ENCODE data around the gene CAPN5.

Gene CAPN5

DNA sequence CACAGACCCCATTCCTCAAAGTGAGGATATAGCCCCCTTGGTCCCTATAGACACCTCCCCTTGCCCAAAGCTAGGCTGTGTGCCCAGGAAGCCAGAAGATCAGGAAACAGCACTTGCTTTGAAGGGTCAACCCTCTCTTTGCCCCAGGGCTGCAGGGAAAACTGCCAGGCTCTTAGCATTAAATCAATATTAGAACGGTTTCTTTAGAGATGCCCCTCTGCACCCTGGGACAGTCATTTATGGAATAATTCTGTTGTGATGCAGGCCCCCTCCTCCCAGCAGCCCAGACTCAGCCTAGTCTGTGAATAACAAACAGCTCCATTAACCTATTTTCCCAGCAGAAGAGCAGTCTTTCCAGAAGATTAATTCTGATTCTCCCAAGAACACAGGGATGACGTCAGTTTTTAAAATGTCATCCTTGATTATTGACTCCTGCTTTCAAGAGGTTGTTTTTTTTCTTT, 11.6 kb upstream of the CAPN5 start:
- no peak for ATAC-seq
- no peak for TF ChIP-seq BACH2 (CRISPR knock-in tag; IDR thresholded peaks at IDR 0.05; ENCODE audit: borderline replicate concordance)
- TF ChIP-seq RARB (CRISPR knock-in tag; IDR thresholded peaks at IDR 0.05): no peak
- no peak for TF ChIP-seq GLIS3 (CRISPR knock-in tag; IDR thresholded peaks at IDR 0.05)
- TF ChIP-seq, protein P1, sequence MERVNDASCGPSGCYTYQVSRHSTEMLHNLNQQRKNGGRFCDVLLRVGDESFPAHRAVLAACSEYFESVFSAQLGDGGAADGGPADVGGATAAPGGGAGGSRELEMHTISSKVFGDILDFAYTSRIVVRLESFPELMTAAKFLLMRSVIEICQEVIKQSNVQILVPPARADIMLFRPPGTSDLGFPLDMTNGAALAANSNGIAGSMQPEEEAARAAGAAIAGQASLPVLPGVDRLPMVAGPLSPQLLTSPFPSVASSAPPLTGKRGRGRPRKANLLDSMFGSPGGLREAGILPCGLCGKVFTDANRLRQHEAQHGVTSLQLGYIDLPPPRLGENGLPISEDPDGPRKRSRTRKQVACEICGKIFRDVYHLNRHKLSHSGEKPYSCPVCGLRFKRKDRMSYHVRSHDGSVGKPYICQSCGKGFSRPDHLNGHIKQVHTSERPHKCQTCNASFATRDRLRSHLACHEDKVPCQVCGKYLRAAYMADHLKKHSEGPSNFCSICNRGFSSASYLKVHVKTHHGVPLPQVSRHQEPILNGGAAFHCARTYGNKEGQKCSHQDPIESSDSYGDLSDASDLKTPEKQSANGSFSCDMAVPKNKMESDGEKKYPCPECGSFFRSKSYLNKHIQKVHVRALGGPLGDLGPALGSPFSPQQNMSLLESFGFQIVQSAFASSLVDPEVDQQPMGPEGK (CRISPR knock-in tag; IDR thresholded peaks at IDR 0.05; ENCODE audit: borderline replicate concordance): no peak

DNA sequence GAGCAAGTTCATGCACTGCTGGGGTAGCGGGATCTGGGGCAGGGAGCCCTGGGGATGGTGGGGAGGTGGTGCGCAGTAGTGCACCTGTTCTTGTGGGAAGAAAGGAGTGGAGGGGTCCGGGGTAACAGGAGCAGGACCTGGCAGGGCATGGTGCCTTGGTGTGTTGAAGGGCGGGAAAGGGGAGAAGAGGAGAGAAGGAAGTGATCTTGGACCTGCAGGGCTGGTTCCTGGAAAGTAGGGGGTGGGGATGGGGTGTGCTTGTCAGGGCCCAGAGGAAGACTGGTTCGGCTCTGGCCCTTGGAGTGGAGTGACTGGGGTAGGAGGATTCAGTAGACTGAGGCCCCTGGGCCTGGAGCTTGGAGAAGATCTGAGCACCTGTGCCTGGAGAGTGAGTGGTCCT, 10.9 kb upstream of the CAPN5 start:
- ATAC-seq: no peak
- TF ChIP-seq SNAI2 (CRISPR knock-in tag; IDR thresholded peaks at IDR 0.05): no peak

DNA sequence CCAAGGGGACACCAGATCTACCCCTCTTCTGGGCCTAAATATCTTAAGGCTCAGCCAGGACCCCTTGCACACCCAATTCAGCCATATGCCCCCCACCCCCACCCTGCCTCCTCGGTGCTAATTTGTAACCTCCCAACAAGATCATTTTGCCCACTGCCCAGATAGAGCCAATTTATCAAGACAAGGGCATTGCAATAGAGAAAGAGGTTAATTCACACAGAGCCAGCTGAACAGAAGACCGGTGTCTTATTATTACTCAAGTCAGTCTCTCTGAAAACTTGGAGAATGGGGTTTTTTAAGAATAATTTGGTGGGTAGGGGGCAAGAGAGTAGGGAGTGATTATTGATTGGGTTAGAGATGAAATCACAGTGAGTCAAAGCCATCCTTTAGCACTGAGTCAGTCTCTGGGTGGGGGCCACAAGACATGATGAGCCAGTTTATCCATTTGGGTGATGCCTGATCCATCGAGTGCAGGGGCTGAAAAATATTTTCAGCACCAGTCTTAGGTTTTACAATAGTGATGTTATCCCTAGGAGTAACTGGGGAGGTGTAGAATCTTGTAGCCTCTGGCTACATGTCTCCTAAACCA, 9.9 kb upstream of the CAPN5 start:
- TF ChIP-seq RARB (CRISPR knock-in tag; IDR thresholded peaks at IDR 0.05) (no peak), TOX (CRISPR knock-in tag; IDR thresholded peaks at IDR 0.05; ENCODE audit: borderline replicate concordance) (no peak), ISL1 (CRISPR knock-in tag; IDR thresholded peaks at IDR 0.05) (no peak), ZNF565 (CRISPR knock-in tag; conservative IDR thresholded peaks at IDR 0.05; ENCODE audit: low read depth) (no peak), ZC3H10 (CRISPR knock-in tag; IDR thresholded peaks at IDR 0.05) (no peak), ZFP30 (CRISPR knock-in tag; IDR thresholded peaks at IDR 0.05) (no peak), CSDC2 (CRISPR knock-in tag; IDR thresholded peaks at IDR 0.05) (no peak), ZNF8 (CRISPR knock-in tag; IDR thresholded peaks at IDR 0.05) (no peak)
- no peak for ATAC-seq

- TF ChIP-seq, protein P2, sequence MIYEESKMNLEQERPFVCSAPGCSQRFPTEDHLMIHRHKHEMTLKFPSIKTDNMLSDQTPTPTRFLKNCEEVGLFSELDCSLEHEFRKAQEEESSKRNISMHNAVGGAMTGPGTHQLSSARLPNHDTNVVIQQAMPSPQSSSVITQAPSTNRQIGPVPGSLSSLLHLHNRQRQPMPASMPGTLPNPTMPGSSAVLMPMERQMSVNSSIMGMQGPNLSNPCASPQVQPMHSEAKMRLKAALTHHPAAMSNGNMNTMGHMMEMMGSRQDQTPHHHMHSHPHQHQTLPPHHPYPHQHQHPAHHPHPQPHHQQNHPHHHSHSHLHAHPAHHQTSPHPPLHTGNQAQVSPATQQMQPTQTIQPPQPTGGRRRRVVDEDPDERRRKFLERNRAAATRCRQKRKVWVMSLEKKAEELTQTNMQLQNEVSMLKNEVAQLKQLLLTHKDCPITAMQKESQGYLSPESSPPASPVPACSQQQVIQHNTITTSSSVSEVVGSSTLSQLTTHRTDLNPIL (CRISPR knock-in tag; IDR thresholded peaks at IDR 0.05; ENCODE audit: low read depth): no peak
- TF ChIP-seq, protein P1 (CRISPR knock-in tag; IDR thresholded peaks at IDR 0.05; ENCODE audit: borderline replicate concordance): no peak
- TF ChIP-seq ZC3H10 (CRISPR knock-in tag; IDR thresholded peaks at IDR 0.05) (no peak), RARB (CRISPR knock-in tag; IDR thresholded peaks at IDR 0.05) (no peak), ESRRG (CRISPR knock-in tag; IDR thresholded peaks at IDR 0.05) (no peak), BACH2 (CRISPR knock-in tag; IDR thresholded peaks at IDR 0.05; ENCODE audit: borderline replicate concordance) (no peak), TCF4 (CRISPR knock-in tag; IDR thresholded peaks at IDR 0.05; ENCODE audit: borderline replicate concordance) (no peak)
- TF ChIP-seq, protein P3, sequence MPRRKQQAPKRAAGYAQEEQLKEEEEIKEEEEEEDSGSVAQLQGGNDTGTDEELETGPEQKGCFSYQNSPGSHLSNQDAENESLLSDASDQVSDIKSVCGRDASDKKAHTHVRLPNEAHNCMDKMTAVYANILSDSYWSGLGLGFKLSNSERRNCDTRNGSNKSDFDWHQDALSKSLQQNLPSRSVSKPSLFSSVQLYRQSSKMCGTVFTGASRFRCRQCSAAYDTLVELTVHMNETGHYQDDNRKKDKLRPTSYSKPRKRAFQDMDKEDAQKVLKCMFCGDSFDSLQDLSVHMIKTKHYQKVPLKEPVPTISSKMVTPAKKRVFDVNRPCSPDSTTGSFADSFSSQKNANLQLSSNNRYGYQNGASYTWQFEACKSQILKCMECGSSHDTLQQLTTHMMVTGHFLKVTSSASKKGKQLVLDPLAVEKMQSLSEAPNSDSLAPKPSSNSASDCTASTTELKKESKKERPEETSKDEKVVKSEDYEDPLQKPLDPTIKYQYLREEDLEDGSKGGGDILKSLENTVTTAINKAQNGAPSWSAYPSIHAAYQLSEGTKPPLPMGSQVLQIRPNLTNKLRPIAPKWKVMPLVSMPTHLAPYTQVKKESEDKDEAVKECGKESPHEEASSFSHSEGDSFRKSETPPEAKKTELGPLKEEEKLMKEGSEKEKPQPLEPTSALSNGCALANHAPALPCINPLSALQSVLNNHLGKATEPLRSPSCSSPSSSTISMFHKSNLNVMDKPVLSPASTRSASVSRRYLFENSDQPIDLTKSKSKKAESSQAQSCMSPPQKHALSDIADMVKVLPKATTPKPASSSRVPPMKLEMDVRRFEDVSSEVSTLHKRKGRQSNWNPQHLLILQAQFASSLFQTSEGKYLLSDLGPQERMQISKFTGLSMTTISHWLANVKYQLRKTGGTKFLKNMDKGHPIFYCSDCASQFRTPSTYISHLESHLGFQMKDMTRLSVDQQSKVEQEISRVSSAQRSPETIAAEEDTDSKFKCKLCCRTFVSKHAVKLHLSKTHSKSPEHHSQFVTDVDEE (CRISPR knock-in tag; IDR thresholded peaks at IDR 0.05): no peak
- no peak for ATAC-seq
Measured at GRCh38 chr11:77057938-77058474, 8.8 kb upstream of the CAPN5 start.

DNA sequence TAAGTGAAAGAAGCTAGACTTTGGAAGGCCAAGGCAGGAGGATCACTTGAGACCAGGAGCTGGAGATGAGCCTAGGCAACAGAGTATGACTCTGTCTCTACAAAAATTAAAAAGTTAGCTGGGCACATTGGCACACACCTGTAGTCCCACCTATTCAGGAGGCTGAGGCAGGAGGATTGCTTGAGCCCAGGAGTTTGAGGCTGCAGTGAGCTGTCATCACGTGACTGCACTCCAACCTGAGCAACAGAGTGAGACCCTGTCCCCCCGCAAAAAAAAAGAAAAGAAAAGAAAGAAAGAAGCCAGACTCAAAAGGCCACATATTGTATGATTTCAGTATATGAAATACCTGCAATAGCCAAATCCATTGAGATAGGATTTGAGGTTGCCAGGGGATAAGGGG, 7.9 kb upstream of the CAPN5 start:
- no peak for ATAC-seq
- TF ChIP-seq RARB (CRISPR knock-in tag; IDR thresholded peaks at IDR 0.05): no peak
- TF ChIP-seq ESRRG (CRISPR knock-in tag; IDR thresholded peaks at IDR 0.05): no peak
- TF ChIP-seq ARNTL (CRISPR knock-in tag; IDR thresholded peaks at IDR 0.05; ENCODE audit: borderline replicate concordance, low read depth): no peak
- TF ChIP-seq, protein P1 (CRISPR knock-in tag; IDR thresholded peaks at IDR 0.05; ENCODE audit: borderline replicate concordance): no peak
- no peak for TF ChIP-seq ZFP3 (CRISPR knock-in tag; IDR thresholded peaks at IDR 0.05)
- no peak for TF ChIP-seq ZC3H10 (CRISPR knock-in tag; IDR thresholded peaks at IDR 0.05)
- TF ChIP-seq, protein P4, sequence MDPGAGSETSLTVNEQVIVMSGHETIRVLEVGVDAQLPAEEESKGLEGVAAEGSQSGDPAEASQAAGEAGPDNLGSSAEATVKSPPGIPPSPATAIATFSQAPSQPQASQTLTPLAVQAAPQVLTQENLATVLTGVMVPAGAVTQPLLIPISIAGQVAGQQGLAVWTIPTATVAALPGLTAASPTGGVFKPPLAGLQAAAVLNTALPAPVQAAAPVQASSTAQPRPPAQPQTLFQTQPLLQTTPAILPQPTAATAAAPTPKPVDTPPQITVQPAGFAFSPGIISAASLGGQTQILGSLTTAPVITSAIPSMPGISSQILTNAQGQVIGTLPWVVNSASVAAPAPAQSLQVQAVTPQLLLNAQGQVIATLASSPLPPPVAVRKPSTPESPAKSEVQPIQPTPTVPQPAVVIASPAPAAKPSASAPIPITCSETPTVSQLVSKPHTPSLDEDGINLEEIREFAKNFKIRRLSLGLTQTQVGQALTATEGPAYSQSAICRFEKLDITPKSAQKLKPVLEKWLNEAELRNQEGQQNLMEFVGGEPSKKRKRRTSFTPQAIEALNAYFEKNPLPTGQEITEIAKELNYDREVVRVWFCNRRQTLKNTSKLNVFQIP (CRISPR knock-in tag; IDR thresholded peaks at IDR 0.05; ENCODE audit: borderline replicate concordance, low read depth): no peak
- no peak for TF ChIP-seq CSDC2 (CRISPR knock-in tag; IDR thresholded peaks at IDR 0.05)
- TF ChIP-seq ZNF8 (CRISPR knock-in tag; IDR thresholded peaks at IDR 0.05): no peak
- no peak for TF ChIP-seq ZNF70 (CRISPR knock-in tag; IDR thresholded peaks at IDR 0.05)
- TF ChIP-seq ISL1 (CRISPR knock-in tag; IDR thresholded peaks at IDR 0.05): no peak

Measured in SK-N-SH treated with all-trans-retinoic acid at 6 μM for 48 hours (cell line).